ENCODE data around the gene PNPLA5.
"Not testable (repeated sequence)": the region's sequence is repeated elsewhere in the genome, so short reads cannot be mapped to it uniquely, and the experiment has no call there.

The PNPLA5 gene

DNA sequence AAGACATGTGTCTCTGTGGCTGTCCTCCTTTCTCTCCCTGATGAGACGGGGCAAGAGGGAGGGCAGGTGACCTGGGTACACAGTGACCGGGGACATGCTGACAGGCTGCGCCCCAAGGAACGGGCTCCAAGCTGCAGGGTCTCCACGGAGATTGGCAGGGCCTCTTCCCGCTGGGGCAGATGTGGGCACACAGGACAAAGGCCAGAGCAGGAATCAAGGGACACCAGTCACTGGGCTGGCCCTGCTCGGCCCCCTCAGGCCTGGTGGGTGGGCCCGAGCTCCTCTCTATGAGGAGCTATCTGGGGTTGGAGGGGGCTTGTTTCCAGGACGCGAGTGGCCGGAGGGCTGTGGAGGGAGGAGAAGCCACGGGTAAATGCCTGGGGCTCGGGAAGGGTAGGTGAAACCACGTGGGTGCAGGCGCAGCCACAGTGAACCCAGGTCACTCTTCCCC, 11.2 kb downstream of the PNPLA5 start:
- no peak for DNase-seq

DNA sequence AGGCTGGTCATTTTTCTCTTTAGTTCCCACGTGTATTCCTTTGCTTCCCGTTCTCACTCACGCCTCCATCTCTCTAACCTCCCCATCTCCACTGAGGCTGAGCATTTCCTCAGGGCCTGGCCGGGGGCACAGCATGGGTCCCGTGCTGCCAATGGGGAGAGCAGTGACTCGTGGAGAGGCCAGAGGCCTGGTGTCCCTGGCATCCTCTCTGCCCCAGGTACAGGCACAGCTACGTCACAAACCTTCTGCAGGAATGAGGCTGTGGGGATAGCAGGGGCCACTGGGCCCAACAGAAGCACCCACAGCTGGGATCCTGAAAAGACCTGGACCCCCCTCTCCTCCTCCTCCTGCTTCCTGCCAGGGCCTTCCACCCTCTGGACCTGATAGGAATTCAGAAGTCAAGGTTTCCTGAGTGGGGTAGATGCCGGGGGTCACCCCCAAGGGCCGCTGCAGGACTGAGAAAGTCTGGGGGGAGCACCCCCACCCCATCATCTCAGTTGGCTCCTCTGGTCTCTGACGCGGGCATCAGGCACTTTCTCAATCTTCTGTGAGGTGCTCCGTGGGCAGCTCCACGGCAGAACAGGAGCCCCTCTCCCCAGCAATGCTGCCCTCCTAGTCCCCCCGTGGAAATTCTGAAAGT, 11.8 kb downstream of the PNPLA5 start:
- no peak for DNase-seq

DNA sequence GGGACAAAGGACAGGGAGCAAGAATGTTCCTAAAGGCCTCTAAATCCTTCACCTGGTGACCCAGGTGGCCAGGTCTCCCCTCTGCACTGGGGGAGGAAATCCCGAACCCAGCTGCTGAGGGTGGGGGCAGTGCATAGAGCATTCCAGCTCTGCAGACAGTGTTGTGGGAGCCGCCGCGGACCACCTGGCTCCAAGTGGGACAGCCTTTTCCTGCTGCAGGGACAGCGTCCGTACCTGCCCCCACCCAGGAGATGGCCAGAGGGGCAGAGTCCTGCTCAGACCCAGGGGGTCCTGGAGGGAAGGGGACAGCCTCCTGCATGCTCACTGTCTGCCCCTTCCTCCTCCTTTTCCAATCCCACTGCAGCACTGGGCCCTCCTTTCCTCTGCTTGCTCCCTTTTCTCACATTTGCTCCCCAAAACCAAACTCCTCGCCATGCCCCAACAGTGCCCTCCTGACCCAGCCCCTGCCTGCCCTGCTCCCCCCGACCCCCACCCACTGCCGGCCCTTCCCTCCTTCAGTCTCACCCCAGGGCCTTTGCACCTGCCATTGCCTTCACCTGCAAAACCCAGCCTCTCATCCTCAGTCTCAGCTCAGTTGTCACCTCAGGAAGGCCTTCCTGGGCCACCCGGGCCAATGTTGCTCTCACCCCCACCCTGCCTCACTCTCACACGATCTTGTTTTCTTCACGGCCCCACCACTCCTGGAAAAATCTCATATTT, 12.8 kb downstream of the PNPLA5 start:
- no peak for DNase-seq

DNA sequence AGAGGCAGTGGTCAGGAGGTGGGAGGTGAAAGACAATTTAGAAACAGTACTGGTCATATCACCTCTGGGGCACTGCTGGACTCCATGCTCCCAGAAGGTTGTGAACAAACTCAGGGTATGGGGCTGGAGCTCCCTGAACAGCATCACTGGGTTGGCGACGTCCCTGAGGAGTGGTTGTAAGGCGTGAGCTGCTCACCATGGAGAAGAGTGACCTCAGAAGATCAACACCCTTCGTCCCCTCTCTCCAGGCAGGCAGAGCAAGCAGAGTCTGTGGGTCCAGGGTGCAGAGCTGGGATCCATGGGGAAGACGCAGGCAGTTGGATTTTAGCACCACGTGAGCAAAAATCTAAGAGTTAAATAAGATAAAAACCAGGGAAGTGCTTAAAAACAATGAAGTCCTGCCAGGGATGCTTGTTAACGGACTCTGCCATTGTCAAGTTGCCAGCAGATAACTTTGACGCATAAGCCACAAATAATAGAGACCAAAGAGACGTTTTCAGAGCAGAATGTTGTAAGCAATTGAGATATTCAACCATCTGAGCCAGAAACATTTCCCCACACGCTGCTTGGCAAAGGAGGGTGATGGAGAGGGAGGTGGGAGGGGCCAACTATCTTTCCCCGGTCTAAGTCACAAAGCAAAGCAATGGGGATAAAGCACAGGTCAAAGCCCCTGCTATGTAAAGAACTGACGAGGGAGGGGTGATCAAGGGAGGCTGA, 13.6 kb downstream of the PNPLA5 start:
- DNase-seq: no peak

DNA sequence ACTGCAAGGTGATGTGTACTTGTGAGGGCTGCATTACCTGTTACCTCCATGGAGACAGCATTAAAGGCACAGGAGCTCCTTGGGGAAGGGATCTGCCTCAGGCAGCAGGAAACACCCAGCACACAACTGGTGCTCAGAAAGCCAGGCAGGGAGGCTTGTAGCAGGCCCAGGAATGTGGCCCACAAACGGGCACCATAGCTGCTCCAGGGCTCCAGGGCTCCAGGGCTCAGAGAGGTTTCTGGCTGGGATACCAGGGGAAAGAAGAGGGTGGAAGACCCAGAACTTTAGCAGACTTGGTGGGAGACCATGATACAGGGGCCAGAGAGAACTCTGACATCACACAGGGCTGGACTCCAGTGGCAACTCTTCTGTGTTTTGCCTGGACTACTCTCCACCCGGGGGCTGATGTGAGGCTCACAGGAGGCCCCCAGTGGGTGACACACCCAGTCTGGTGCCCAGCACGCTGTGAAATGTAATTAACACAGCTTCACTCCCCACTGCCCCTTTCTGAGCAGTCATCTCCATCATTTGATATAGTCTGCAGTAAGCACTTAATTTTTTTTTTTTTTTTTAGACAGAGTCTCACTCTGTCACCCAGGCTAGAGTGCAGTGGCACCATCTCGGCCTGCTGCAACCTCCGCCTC, 14.8 kb downstream of the PNPLA5 start:
- no peak for DNase-seq

GRCh38 chr22:43869799-43870198, 22.0 kb downstream of the PNPLA5 start:
- DNase-seq: no peak

DNA sequence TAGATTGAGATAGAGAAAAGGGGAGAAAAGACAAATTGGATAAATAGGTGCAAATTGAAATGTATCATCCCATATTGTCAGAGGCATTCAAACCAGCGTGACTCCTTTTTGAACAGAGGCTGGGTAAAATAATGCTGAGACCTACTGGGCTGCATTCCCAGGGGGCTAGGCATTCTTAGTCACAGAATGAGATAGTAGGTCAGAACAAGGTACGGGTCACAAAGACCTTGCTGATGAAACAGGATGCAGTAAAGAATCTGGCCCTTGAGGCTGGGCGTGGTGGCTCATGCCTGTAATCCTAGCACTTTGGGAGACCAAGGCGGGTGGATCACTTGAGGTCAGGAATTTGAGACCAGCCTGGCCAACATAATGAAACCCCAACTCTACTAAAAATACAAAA, 22.8 kb downstream of the PNPLA5 start:
- not testable (repeated sequence) for DNase-seq

- DNase-seq: no peak
Observed at GRCh38 chr22:43867839-43868635, 23.8 kb downstream of the PNPLA5 start.

DNA sequence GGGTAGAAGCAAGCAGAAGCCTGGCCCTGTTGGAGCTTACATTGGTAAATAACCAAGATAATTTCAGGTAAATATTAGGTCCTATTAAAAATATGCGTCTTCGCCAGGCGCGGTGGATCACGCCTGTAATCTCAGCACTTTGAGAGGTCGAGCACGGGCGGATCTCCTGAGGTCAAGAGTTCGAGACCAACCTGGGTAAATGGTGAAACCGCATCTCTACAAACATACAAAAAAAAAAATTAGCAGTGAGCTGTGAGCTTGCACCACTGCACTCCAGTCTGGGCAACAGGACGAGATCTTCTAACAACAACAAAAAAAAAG, 29.0 kb downstream of the PNPLA5 start:
- no peak for DNase-seq

DNA sequence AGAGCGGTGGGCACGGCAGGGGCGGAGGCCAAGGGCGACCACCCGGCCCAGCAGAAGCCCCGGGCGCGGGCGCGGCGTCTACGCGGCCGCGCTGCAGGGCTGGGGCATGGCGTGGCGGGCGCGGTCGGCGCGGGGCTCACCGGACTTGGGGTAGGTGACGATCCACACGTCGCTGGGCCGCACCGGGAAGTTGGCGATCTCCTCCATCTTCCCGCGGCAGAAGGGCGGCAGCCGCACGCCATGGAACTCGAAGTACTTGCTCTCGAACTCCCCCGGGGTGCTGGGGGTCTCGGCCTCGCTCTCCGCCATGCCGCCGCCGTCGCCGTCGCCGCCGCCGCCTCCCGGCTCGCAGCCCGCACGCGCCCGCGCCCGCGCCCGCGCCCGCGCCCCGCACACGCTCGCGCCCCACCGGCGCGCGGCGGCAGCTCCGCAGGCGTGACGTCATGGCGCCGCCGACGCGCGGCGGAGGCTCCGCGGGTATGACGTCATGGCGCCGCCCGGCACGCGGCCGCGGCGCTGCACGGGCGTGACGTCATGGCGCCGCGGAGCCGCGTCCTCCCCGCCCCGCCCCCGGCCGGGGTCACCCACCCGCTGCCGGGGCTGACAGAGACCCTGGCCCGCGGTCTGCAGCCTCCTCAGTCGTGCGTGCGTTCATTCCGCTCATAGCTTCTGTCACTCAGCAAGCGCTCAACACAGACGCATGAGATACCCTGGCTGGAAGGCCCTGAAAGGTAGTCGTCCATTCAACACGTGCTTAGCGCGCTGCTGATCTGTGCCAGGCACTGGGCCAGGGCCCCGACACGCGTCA, 29.5 kb downstream of the PNPLA5 start, which contains the start of gene SULT4A1:
Gene SULT4A1, minus strand, starts transcription at position 440 of the 808 bp plus-strand sequence. Its CDS starts 131 bp downstream, at position 309.
- DNase-seq: no peak

DNA sequence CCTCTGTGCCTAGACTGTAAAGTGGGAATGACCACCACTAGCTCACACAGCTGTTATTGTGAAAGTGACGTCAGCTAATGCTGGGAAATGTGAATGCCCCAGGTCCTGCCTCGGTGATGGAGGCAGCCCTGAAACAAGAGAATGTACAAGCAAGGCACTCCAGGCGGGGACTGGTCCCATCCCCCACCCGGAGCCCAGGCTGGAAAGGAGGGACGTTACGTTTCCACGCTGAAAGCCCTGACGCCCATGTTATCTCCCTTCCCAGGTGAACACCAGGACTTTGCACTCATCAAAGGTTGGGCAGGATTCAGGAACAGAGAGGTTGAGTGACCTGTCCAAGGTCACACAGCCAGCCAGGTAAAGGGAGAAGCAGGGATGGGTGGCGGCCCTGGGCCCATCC, 30.3 kb downstream of the PNPLA5 start:
- DNase-seq: no peak

DNA sequence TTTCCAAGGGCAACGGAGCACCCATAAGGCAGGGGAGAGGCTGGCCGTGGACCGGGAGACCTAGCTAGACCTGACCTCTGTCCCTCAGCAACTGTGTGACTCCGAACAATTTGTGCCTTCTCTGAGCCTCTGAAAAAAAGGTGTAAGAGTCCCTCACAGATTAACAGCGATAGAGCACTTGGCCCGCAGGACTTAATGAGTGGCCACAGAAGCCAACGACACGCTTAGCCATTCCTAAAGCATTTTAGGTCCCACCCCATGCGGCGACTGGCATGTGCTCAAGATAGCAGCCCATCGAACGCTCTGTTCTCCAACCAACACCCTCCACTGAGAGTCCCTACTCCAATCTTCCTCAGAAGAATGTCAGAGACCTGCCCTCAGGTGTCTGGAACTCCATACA, 31.0 kb downstream of the PNPLA5 start:
- no peak for DNase-seq

GRCh38 chr22:43860126-43860525, 31.7 kb downstream of the PNPLA5 start:
- no peak for DNase-seq

- no peak for DNase-seq
Observed at GRCh38 chr22:43859621-43860020, 32.2 kb downstream of the PNPLA5 start.

GRCh38 chr22:43859176-43859575, 32.6 kb downstream of the PNPLA5 start:
- no peak for DNase-seq

DNA sequence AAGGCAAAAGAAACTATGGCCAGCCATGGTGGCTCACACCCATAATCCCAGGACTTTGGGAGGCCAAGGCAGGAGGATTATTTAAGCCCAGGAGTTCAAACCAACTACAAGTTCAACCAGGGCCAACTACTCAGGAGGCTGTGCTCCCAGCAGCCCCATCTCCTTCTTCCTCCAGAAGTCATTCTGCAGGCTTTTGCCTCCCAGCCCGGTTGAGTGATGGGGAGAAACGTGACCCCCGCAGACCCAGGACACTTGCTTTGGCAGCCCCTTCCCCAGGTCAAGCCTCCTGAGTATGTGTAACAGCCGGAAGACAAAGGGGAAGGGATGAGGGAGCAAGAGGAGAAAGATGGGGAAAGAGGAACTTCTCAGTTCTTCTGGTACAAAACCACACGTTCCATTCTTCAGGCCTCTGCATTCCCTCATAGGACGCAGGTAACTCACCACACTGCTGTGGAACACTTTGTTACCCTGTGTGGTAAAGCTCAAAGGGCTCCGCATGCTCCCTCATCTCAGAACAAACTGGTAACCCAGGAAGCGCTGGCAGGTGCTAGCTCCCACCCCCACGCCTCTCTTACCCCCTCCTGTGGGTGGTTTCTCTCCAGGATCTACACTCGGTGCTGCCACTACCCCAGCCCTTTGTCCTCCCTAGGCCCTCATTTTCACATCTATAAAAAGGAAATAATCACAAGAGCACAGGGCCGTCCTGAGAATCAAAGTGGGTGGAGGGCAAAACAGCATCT, 33.5 kb downstream of the PNPLA5 start:
- DNase-seq: no peak

DNA sequence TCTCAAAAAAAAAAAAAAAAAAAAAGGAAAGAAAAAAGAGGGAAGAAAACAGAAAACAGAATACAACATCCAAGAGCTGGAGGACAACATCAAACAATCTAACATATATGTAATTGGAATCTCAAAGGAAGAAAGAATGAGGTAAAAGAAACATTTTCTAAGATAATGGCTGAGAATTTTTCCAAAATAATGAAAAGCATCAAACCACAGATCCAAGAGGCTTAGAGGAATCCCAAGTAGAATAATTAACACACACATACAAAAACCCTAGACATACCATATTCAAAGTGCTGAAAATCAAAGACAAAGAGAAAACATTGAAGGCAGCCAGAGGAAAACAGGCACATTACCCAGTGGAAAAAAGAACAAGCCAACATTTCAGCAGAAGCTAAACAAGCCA, 34.4 kb downstream of the PNPLA5 start:
- DNase-seq: no peak

GRCh38 chr22:43855431-43855830, 36.4 kb downstream of the PNPLA5 start:
- DNase-seq: no peak

DNA sequence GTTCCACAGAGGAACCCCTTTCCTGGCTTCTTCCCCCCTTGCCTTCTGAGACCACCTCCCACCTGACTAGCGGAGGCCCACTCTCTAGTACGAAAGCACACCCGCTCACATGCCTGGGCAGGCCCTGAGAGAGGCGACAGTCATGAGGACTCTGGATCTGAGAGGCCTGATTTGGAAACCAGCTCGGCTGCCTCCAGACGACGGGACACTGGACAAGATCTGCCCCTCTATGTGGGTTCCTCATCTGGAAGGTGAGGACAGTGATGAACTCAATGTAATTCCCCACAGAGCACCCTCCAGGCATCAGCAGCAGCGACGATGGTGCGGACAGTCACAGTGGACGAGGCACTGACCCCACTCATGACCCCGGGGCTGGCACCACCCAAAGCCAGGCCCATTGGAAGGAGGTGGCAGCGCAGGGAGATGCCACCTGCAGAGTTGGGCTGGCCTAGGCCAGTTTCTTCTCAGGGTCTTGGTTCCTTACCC, 37.0 kb downstream of the PNPLA5 start:
- no peak for DNase-seq

DNA sequence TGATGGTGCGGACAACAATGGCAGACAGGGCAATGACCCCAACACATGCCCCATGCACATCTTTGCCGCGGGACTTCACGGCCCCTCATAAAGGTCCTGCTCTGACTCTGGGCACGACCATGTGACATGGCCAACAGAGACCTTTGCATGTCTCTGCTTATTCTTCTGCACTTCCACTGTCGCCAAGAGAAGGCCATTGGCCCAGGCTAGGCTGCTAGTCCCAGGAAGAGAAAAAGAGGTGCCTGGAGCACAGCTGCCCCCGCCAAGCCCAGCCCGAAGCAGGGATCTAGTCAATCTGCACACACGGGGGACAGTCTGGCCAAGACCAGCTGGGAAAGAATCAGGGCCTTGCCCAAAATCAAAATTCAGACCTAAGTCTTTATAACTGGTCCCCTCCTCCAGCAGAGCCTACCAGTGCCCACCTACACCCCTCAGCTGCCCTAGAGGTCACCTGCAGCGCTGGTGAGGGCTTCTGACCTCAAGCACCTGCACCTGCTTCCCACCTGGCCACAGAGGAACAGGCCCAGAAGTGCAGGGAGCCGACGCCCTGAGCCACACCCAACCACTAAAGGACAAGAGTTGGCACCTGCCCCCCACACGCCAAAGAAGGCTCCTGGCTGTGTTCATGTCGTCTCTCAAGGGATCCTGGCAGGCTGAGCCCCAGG, 37.6 kb downstream of the PNPLA5 start:
- DNase-seq: no peak

Data from activated CD4-positive, alpha-beta T cell treated with anti-CD3 and anti-CD28 coated beads for 1 hour (primary cell).